Upper lobe of right lung (tissue), 1 donor: Measurements from ENCODE around the gene XPOT. TPM values are rescaled to one million over a fixed set of nuclear protein-coding genes. Genes with fewer than 3 reads are reported as not detected.

Source experiments
- ATAC-seq: fragments of 200-7000 bp; cut with Tn5 transposase; one replicate; pipeline ENCODE4 v1.9.1; 2020; ENCODE audit warnings: mild to moderate bottlenecking, moderate library complexity
- DNase-seq: peaks from one replicate; pipeline ENCODE4 v3.0.0-alpha.2; 2020
- H3K27ac ChIP-seq: fragments of 200-600 bp; one replicate; pipeline ENCODE4 v1.8.0; 2022
- H3K27me3 ChIP-seq: fragments of 200-600 bp; one replicate; pipeline ENCODE4 v1.8.0; 2022; ENCODE audit warnings: mild to moderate bottlenecking
- H3K36me3 ChIP-seq: fragments of 200-600 bp; one replicate; pipeline ENCODE4 v1.8.0; 2022
- H3K4me1 ChIP-seq: fragments of 200-600 bp; one replicate; pipeline ENCODE4 v1.8.0; 2022
- H3K4me3 ChIP-seq: fragments of 200-600 bp; one replicate; pipeline ENCODE4 v1.8.0; 2022; ENCODE audit warnings: mild to moderate bottlenecking
- H3K9me3 ChIP-seq: fragments of 200-600 bp; one replicate; pipeline ENCODE4 v1.8.0; 2022
- CTCF ChIP-seq: fragments of 200-600 bp; IDR thresholded peaks from one replicate; pipeline ENCODE4 v1.8.0; 2022; ENCODE audit warnings: antibody characterized with exemption
- intact Hi-C: fragments of 100-400 bp; cut with DNase I; formaldehyde crosslinking; loops from one replicate; pipeline ENCODE4 v1.11.0; 2022
- total RNA-seq: library from RNA; stranded (reverse); fragmentation: NEBNext Ultra II Directional; extraction: Animal tissue kit (Norgen Biotek cat#: 25700); gene quantifications from one replicate; pipeline ENCODE4 v1.2.1, GENCODE V29; 2021
- donor health status: DM: no; HTN: yes; CAD: no; lungs with severe emphysema.

The XPOT gene
- total RNA-seq, 1 donor from 2014 or later = 65.8 TPM

GRCh38 chr12:64446295-64446694 is 42.1 kb downstream of the XPOT start:
- Histone ChIP-seq H3K36me3 (peaks cover 58% of the 10 kb centered on the region), H3K9me3 (no peaks in the 10 kb centered on the region), H3K4me1 (no peaks in the 10 kb centered on the region), H3K4me3 (no peak overlapping the region), H3K27ac (no peak overlapping the region), H3K27me3 (no peaks in the 10 kb centered on the region)
- DNase-seq (no peak), ATAC-seq (no peak)
- no peak for TF ChIP-seq CTCF
- intact Hi-C loops = no loop called here

- no peak overlapping the region for H3K4me3 ChIP-seq
- H3K9me3 ChIP-seq = no peaks in the 10 kb centered on the region
- no peaks in the 10 kb centered on the region for H3K27me3 ChIP-seq
- peaks cover 35% of the 10 kb centered on the region for H3K36me3 ChIP-seq
- no peak for TF ChIP-seq CTCF
- H3K27ac ChIP-seq = no peak overlapping the region
- no peak for DNase-seq
- H3K4me1 ChIP-seq = peaks cover 15% of the 10 kb centered on the region
- intact Hi-C loops = no loop called here
- ATAC-seq = no peak
These were observed 46.0 kb downstream of the XPOT start for GRCh38 chr12:64450057-64450640.

GRCh38 chr12:64450711-64451486 is 46.7 kb downstream of the XPOT start:
- no peak for DNase-seq
- TF ChIP-seq CTCF = no peak
- Histone ChIP-seq H3K27ac (no peak overlapping the region), H3K4me1 (peaks cover 18% of the 10 kb centered on the region), H3K4me3 (peak overlapping the region; percentile 93), H3K36me3 (peaks cover 33% of the 10 kb centered on the region), H3K9me3 (no peaks in the 10 kb centered on the region), H3K27me3 (no peaks in the 10 kb centered on the region)
- no peak for ATAC-seq
- intact Hi-C loops = no loop called here

- intact Hi-C loops = no loop called here
- Histone ChIP-seq H3K9me3 (no peaks in the 10 kb centered on the region), H3K36me3 (peaks cover 26% of the 10 kb centered on the region), H3K4me3 (peak within 1 kb of the TSS; percentile 93), H3K4me1 (peaks cover 22% of the 10 kb centered on the region), H3K27ac (peak within 1 kb of the TSS; percentile 96), H3K27me3 (no peaks in the 10 kb centered on the region)
- DNase-seq = peak; percentile 97
- peak; percentile 98 for ATAC-seq
- no peak for TF ChIP-seq CTCF
These were observed 47.7 kb downstream of the XPOT start, which contains the start of gene TBK1 for GRCh38 chr12:64451687-64452558. Gene TBK1, plus strand, starts transcription at chr12:64452120. Its CDS starts 3,751 bp downstream, at chr12:64455871.

GRCh38 chr12:64452559-64453329 is 48.6 kb downstream of the XPOT start:
- TF ChIP-seq CTCF = no peak
- no peak for DNase-seq
- Histone ChIP-seq H3K4me3 (peak overlapping the region; percentile 93), H3K27ac (peak overlapping the region; percentile 96), H3K9me3 (no peaks in the 10 kb centered on the region), H3K4me1 (peaks cover 25% of the 10 kb centered on the region), H3K36me3 (peaks cover 26% of the 10 kb centered on the region), H3K27me3 (no peaks in the 10 kb centered on the region)
- intact Hi-C loops = no loop called here
- peak; percentile 58 for ATAC-seq
